ENCODE data around the gene MAPK11.
A peak's percentile ranks its signal among the peaks of the same experiment; 100 is the strongest.

MAPK11 gene

GRCh38 chr22:50250555-50251476 is 19.4 kb downstream of the MAPK11 start, which contains the start of gene HDAC10:
HDAC10 (minus strand) TSS chr22:50251265; CDS start chr22:50251032, 233 bp downstream.
- DNase-seq (ENCODE audit: low read depth in 2 of 3, low spot score in 2 of 3), result peak; percentile 67 to 78 (median 71)

- no peak for DNase-seq (ENCODE audit: low read depth in 2 of 3, low spot score in 2 of 3)
Measured at GRCh38 chr22:50250249-50250554, 20.0 kb downstream of the MAPK11 start.

- no peak for DNase-seq (ENCODE audit: low read depth in 2 of 3, low spot score in 2 of 3)
Measured at GRCh38 chr22:50249341-50250248, 20.6 kb downstream of the MAPK11 start.

- no peak for DNase-seq (ENCODE audit: low read depth in 2 of 3, low spot score in 2 of 3)
Measured at GRCh38 chr22:50248196-50249081, 21.7 kb downstream of the MAPK11 start.

- no peak for DNase-seq (ENCODE audit: low read depth in 2 of 3, low spot score in 2 of 3)
Measured at GRCh38 chr22:50247748-50248147, 22.4 kb downstream of the MAPK11 start.

GRCh38 chr22:50246242-50247175 is 23.7 kb downstream of the MAPK11 start:
- no peak for DNase-seq (ENCODE audit: low read depth in 2 of 3, low spot score in 2 of 3)

GRCh38 chr22:50245214-50246072 is 24.7 kb downstream of the MAPK11 start:
- no peak for DNase-seq (ENCODE audit: low read depth in 2 of 3, low spot score in 2 of 3)

- DNase-seq (ENCODE audit: low read depth in 2 of 3, low spot score in 2 of 3), result peak; percentile 85 to 88 (median 85)
Measured at GRCh38 chr22:50244420-50245213, 25.6 kb downstream of the MAPK11 start, which contains the start of gene TUBGCP6. TUBGCP6 (minus strand) TSS chr22:50245023; CDS start chr22:50244459, 564 bp downstream.

GRCh38 chr22:50243685-50244419 is 26.3 kb downstream of the MAPK11 start:
- DNase-seq (ENCODE audit: low read depth in 2 of 3, low spot score in 2 of 3), result no peak

GRCh38 chr22:50242406-50242949 is 27.7 kb downstream of the MAPK11 start:
- DNase-seq (ENCODE audit: low read depth in 2 of 3, low spot score in 2 of 3), result no peak

GRCh38 chr22:50238755-50239154 is 31.4 kb downstream of the MAPK11 start:
- DNase-seq (ENCODE audit: low read depth in 2 of 3, low spot score in 2 of 3), result no peak

- DNase-seq (ENCODE audit: low read depth in 2 of 3, low spot score in 2 of 3), result no peak
Measured at GRCh38 chr22:50236731-50237409, 33.3 kb downstream of the MAPK11 start.

GRCh38 chr22:50233223-50233622 is 37.0 kb downstream of the MAPK11 start:
- no peak for DNase-seq (ENCODE audit: low read depth in 2 of 3, low spot score in 2 of 3)

- DNase-seq (ENCODE audit: low read depth in 2 of 3, low spot score in 2 of 3), result no peak
Measured at GRCh38 chr22:50232481-50233151, 37.6 kb downstream of the MAPK11 start.

- DNase-seq (ENCODE audit: low read depth in 2 of 3, low spot score in 2 of 3), result no peak
Measured at GRCh38 chr22:50229370-50229769, 40.8 kb downstream of the MAPK11 start.

- DNase-seq (ENCODE audit: low read depth in 2 of 3, low spot score in 2 of 3), result no peak
Measured at GRCh38 chr22:50228366-50228765, 41.8 kb downstream of the MAPK11 start.
